Suppressor macrophage treated with lipopolysaccharide for 1 hour (primary cell): Measurements from ENCODE around the gene SPP1.

Source experiments
- DNase-seq, 3 donors: peaks; one replicate each; pipeline ENCODE4 v3.0.0-alpha.2; 2020 to 2022

Gene SPP1

DNA sequence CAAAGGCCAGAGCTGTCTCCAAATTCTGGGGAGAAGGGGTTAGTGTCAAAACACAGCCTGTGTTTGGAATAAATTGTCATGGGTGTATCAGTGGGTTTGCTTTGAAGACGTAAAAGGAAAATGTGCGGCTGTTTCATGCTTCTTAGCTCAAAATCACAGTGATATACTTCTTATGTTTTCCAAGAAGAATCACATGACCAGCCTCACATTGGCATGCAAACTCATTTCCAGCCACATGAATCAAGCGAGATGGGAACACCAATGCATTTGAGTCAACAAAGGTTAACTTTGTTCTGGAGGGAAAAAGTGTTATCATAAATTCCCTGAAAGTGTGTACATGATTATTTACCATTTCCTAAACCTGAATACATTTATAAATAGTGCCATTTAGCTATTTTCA lies 19.0 kb upstream of the SPP1 start:
- no peak for DNase-seq

DNA sequence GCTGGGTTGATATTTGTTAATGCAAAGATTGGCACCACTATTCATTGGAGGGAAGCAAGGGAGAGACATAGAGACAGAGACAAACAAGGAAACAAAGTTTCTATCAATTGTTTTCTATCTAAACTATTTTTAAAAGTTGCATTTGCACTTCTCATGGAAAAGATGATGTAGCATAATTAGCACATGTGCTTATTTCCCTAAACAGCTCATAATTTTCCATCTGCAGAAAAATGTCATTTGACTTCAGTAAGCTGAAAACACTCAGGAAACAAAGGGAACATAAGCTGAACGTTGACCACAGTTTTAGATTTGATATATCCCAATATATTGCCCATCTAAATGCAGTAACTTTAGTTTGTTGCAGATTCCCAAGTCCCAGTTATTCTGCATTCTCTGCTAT lies 18.5 kb upstream of the SPP1 start:
- peak in 1 of 3 donors; percentile 39 for DNase-seq

GRCh38 chr4:87961993-87962392 lies 13.5 kb upstream of the SPP1 start:
- DNase-seq, result peak; percentile 46 to 66 (median 52)

- no peak for DNase-seq
Observed at GRCh38 chr4:87962398-87963146, 12.9 kb upstream of the SPP1 start.

- no peak for DNase-seq
Observed at GRCh38 chr4:87965501-87965975, 10.0 kb upstream of the SPP1 start.

DNA sequence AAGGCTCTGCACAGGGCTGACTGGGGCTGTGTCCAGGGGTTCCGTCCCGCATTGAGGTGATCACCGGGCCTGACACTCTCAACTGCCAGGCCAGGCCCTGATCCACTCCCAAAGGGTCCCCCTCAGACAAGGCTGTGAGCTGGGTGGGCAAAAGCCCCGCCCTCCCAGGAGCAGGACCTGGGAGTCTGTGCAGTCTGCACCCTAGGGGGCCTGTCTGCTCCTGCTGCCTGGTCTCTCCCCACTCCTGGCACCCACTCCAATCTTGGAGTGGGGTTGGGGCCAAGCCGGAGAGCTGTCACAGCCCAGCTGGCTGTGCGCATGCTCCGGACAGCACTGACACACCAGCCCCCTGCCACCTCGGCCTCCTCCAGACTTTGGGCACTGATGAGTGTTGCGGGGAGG lies 9.4 kb upstream of the SPP1 start:
- DNase-seq, result no peak

DNA sequence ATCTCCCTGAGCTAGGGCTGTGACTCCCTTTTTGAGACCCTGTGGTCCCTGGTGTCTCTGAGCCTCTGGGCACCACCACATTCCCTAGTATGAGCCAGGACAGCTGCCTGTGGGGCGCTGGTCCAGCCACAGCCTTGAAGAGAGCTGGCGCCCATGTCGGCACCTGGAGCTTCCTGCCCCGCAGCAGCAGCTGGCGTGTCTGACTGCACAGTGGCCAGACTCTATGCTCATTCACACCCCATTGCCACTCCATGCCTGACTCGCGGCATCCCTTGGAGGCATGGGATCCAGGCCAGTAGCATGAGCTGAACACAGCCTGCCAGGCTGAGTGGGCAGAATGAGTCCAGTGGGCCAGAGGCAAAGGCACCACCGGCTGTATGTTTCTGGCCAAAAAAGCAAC lies 8.3 kb upstream of the SPP1 start:
- DNase-seq, result no peak

- no peak for DNase-seq
Observed at GRCh38 chr4:87970121-87970520, 5.4 kb upstream of the SPP1 start.

DNA sequence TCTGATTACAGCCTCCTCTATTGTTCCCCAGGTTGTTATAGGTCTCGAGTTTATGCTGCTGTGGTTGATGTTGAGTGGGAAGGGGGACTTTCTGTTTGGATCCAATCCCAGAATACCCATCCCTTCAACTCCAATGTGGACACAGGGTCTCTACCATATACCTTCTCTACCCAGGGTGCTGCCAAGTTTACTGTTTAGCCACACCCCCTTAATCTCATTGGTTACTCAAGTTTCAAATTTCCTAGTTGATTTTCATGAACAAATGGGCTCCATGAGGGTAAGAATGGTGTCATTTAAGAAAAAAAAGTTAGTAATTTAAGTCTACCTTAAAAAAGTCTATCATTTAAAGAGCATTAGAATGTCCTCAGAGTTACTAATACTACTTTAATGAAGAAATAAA lies 3.6 kb upstream of the SPP1 start:
- DNase-seq, result no peak

DNA sequence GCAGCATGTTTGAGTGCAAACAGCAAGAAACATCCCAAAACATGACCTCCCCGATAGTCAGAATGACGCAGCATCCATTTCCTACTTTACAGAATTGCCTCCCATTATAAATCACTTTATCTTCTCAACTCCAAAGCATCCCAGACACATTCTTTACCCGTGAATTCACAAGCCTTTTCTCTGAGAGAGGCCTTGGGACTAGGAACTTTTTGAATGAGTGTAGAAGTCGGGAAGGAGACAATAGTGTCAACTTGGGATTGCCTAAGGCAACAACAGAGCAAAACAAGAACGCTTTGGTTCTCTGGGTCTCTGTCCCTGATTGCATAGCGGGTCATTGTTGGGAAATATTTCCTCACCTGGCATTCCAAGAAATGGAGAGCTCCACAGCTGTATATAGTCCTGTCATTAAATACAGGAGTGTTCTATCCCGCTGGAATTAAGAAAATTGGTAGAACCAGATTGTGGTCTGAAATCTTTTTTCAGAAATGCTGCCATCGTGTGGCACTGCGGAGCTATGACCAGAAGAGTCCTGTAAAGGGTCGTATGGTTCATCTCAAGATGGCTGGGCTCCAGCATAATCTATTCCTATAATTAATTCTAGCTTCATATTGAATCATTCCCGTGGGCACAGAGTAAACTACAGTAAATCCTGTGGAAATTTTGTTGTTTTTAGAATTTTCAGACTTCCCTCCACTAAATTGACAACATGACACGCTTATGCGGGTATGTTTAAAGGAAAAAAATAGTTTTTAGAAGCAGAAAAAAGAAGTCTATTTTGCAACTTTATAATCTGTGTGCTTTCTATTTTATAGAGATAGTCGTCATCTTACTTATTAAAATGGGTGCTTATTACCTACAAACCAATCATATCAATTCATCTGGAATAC lies 2.0 kb upstream of the SPP1 start:
- DNase-seq, result peak; percentile 78 to 81 (median 80)

- no peak for DNase-seq
Observed at GRCh38 chr4:87974856-87975462, 555 bp upstream of the SPP1 start.

DNA sequence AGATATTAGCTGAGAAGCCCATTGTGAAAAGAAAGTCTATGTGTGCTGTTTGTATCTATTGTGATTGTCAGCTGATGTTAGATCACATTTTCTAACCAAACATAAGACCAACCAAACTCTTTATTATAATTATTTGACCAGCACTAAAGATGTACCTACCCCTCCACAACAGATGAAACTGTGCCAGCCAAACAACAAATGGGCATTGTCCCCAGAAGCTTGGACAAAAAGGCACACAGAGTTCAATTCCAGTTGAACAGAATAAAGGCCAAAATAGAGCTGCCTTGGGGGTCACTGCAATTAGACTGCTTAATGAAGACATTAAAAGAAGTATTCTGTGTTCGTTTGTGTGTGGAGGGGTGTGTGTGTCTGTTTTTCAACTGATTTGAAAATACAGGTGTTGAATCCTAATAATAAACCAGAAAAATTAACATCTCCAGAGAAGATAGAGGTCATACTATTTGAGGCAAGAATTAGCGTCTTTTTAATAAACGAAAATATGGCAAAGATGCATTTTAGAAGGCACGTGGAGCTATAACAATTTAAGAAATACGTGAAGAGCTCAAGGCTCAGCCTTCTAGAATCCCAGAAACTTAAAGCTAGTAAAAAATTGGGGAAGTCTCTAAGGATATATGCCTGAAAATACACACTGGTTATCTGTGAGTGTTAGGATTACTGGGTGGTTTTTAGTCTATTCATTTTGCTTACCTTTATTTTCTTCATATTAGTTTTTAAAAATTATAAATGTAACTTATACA lies 2.2 kb downstream of the SPP1 start:
- DNase-seq, result no peak

DNA sequence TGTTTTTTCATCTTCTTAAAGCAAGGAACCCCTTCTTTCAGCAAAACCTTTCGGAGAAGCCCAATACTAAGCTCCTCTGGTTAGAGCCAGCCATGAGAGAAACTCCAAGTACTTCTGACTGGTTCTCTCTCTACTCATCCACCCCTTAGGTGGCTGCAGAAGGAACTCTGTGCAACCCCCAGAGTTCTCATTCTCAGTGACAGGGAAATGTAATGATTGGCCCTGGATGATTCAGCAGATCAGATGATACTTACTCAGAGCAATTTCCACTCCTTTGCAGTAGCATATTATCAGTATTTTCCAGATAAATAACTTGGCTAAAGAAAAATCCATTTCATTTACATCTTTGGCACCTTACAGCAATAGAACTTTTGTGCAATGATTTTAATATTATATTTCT lies 3.2 kb downstream of the SPP1 start:
- DNase-seq, result peak; percentile 76 to 89 (median 88)

DNA sequence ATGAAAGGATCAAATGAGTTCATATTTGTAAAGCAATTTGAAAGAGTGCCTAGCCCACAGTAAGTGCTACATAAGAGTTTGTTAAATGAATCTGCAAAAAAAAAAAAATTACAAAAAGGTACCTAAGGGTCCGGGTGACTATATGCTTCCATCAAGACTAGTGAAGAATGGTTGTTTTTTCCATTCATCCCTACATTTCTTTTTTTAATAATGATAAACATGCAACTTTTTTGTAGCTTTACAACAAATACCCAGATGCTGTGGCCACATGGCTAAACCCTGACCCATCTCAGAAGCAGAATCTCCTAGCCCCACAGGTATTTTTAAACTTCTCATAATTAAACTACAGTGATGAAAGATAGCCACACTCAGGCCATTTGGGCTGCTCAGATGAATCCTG lies 4.3 kb downstream of the SPP1 start:
- no peak for DNase-seq

DNA sequence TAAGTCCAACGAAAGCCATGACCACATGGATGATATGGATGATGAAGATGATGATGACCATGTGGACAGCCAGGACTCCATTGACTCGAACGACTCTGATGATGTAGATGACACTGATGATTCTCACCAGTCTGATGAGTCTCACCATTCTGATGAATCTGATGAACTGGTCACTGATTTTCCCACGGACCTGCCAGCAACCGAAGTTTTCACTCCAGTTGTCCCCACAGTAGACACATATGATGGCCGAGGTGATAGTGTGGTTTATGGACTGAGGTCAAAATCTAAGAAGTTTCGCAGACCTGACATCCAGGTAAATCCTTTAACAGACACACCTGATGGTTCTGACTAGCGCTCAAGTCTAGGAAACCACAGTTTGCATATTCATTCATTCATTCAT lies 6.0 kb downstream of the SPP1 start:
- no peak for DNase-seq

- DNase-seq, result no peak
Observed at GRCh38 chr4:87982036-87982435, 6.5 kb downstream of the SPP1 start.

GRCh38 chr4:87982446-87983010 lies 7.0 kb downstream of the SPP1 start:
- no peak for DNase-seq

DNA sequence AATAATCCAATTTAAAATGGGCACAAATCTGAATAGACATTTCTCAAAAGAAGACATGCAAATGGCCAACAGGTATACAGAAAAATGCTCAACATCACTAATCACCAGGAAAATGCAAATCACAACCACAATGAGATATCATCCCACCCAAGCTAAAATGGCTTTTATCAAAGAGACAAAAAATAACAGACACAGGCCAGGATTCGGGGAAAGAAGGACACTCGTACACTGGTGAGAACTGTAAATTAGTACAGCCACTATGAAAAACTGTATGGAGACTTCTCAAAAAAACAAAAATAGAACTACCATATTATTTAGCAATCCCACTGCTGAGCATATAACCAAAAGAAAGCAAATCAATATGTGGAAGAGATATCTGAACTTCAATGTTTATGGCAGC lies 8.5 kb downstream of the SPP1 start:
- no peak for DNase-seq

DNA sequence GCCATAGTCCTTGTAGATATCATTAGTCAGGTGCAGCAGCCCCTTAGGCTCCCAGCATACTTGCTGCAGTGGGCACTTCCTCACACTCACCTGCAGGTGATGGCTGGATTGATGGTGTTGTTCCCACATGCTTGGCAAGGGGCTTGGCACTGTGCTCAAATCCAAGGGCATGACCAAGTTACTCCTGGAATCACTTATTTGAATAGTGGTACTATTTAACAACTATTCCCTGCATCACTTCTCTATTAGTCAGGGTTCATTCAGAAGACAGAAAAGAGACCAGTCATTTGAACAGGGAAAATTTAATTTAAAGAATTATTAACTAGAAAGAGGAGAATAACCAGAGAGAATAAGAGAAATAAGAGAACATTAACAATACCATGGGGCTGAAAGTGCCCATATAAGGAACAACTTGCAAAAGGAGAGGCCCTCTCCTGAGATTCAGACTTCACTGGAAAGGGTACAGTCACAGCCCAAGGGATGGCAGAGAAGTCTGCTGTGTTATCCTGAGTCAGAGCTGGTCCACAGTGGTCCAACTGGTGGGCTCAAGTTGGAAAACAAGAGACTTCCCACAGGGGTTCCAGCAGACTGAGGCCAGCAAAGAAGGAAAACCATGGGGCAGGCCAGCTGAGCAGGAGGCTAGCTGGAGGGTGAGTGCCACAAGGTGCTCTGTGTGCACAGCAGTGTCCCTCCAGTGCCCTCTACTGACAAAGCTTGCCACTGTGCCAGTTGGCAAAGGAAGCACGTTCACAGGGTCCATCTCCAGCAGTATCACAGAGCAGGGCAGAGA lies 9.8 kb downstream of the SPP1 start:
- DNase-seq, result peak; percentile 77 to 82 (median 80)

GRCh38 chr4:87985887-87986200 lies 10.3 kb downstream of the SPP1 start:
- no peak for DNase-seq

DNA sequence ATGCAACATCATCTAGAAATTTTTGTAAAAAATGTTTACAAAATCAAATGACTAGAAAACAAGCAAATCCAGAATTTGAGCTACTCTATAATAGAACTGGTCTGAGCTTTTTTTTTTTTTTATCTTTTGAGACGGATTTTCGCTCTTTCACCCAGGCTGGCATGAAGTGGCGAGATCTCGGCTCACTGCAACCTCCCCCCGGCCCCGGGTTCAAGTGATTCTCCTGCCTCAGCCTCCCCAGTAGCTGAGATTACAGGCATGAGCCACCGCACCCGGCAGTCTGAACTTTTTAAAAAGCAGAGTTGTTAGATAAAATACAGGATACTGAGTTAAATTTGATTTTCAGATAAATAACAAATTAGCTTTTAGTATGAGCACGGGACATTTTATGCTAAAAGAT lies 11.0 kb downstream of the SPP1 start:
- no peak for DNase-seq

DNA sequence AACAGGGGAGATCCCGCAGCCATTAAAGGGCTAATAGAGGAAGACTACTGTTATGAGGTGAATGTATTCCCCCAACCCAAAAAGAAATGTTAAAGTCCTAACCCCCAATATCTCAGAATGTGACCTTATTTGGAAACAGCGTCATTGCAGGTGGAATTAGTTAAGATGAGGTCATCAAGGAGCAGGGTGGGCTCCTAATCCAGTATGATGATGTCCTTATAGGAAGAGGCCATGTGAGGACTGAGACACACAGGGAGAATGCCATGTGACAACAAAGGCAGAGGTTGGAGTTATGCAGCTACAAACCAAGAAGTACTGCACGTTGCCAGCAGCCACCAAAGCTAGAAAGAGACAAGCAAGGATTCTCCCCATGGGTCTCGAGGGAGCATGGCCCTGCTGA lies 14.3 kb downstream of the SPP1 start:
- no peak for DNase-seq
